ENCODE data around the gene EFHD2. TPM values are rescaled to one million over a fixed set of nuclear protein-coding genes. Genes with fewer than 3 reads are reported as not detected.

Gene EFHD2
- total RNA-seq, 2 donors from 2014 or later: 36.0 to 71.3 TPM

- DNase-seq (ENCODE audit: low spot score): no peak
- H3K9me3 ChIP-seq: no peaks in the 10 kb centered on the region
- no peak for ATAC-seq (ENCODE audit: insufficient number of reproducible peaks, low FRiP score, low read depth)
- no peaks in the 10 kb centered on the region for H3K27me3 ChIP-seq (replicated peaks; ENCODE audit: insufficient read depth)
- peak overlapping the region; percentile 89 for H3K4me3 ChIP-seq
- H3K36me3 ChIP-seq: no peaks in the 10 kb centered on the region
- peaks cover 12 to 43% of the 10 kb centered on the region in 2 donors for H3K4me1 ChIP-seq (ENCODE audit: control insufficient read depth in 1 of 2, low read depth in 2 of 2)
- no peak overlapping the region for H3K27ac ChIP-seq
- TF ChIP-seq CTCF (IDR thresholded peaks at IDR 0.05): no peak
Measured at GRCh38 chr1:15412843-15413242, 3.2 kb downstream of the EFHD2 start.

GRCh38 chr1:15413563-15414444 lies 4.1 kb downstream of the EFHD2 start:
- DNase-seq (ENCODE audit: low spot score) (no peak), ATAC-seq (ENCODE audit: insufficient number of reproducible peaks, low FRiP score, low read depth) (no peak)
- H3K36me3 ChIP-seq: no peaks in the 10 kb centered on the region
- no peak overlapping the region for H3K4me3 ChIP-seq
- TF ChIP-seq CTCF (IDR thresholded peaks at IDR 0.05): no peak
- no peak overlapping the region for H3K27ac ChIP-seq
- no peaks in the 10 kb centered on the region for H3K27me3 ChIP-seq (replicated peaks; ENCODE audit: insufficient read depth)
- no peaks in the 10 kb centered on the region for H3K9me3 ChIP-seq
- peaks cover 12 to 39% of the 10 kb centered on the region in 2 donors for H3K4me1 ChIP-seq (ENCODE audit: control insufficient read depth in 1 of 2, low read depth in 2 of 2)

GRCh38 chr1:15414445-15414983 lies 4.8 kb downstream of the EFHD2 start:
- H3K4me1 ChIP-seq (ENCODE audit: control insufficient read depth in 1 of 2, low read depth in 2 of 2): peaks cover 12 to 35% of the 10 kb centered on the region in 2 donors
- H3K36me3 ChIP-seq: no peaks in the 10 kb centered on the region
- H3K27me3 ChIP-seq (replicated peaks; ENCODE audit: insufficient read depth): no peaks in the 10 kb centered on the region
- ATAC-seq (ENCODE audit: insufficient number of reproducible peaks, low FRiP score, low read depth) (no peak), DNase-seq (ENCODE audit: low spot score) (no peak)
- H3K4me3 ChIP-seq: no peak overlapping the region
- no peak for TF ChIP-seq CTCF (IDR thresholded peaks at IDR 0.05)
- H3K9me3 ChIP-seq: no peaks in the 10 kb centered on the region
- H3K27ac ChIP-seq: no peak overlapping the region

GRCh38 chr1:15417059-15417934 lies 7.6 kb downstream of the EFHD2 start:
- Histone ChIP-seq H3K27me3 (replicated peaks; ENCODE audit: insufficient read depth) (no peaks in the 10 kb centered on the region), H3K4me3 (no peak overlapping the region), H3K27ac (no peak overlapping the region), H3K9me3 (no peaks in the 10 kb centered on the region), H3K4me1 (ENCODE audit: control insufficient read depth in 1 of 2, low read depth in 2 of 2) (peaks cover 6 to 12% of the 10 kb centered on the region in 2 donors), H3K36me3 (no peaks in the 10 kb centered on the region)
- no peak for DNase-seq (ENCODE audit: low spot score)
- no peak for ATAC-seq (ENCODE audit: insufficient number of reproducible peaks, low FRiP score, low read depth)
- TF ChIP-seq CTCF (IDR thresholded peaks at IDR 0.05): no peak
